Activated CD4-positive, CD25-positive, alpha-beta regulatory T cell (primary cell): Measurements from ENCODE around the gene KIAA1586.
"Not testable (repeated sequence)": the region's sequence is repeated elsewhere in the genome, so short reads cannot be mapped to it uniquely, and the experiment has no call there.

Experiments used
- DNase-seq, 4 experiments: peaks; one replicate each; lab custom pipeline; 2025; lab: John Stamatoyannopoulos, UW

Gene KIAA1586, protein sequence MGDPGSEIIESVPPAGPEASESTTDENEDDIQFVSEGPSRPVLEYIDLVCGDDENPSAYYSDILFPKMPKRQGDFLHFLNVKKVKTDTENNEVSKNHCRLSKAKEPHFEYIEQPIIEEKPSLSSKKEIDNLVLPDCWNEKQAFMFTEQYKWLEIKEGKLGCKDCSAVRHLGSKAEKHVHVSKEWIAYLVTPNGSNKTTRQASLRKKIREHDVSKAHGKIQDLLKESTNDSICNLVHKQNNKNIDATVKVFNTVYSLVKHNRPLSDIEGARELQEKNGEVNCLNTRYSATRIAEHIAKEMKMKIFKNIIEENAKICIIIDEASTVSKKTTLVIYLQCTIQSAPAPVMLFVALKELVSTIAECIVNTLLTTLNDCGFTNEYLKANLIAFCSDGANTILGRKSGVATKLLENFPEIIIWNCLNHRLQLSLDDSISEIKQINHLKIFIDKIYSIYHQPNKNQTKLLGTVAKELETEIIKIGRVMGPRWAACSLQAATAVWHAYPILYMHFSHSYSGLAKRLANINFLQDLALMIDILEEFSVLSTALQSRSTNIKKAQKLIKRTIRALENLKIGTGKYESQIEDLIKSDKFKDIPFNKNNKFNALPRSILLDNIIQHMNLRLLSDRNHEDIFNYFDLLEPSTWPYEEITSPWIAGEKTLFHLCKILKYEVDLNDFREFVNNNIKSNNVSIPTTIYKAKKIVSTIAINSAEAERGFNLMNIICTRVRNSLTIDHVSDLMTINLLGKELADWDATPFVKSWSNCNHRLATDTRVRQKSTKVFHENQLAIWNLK

DNA sequence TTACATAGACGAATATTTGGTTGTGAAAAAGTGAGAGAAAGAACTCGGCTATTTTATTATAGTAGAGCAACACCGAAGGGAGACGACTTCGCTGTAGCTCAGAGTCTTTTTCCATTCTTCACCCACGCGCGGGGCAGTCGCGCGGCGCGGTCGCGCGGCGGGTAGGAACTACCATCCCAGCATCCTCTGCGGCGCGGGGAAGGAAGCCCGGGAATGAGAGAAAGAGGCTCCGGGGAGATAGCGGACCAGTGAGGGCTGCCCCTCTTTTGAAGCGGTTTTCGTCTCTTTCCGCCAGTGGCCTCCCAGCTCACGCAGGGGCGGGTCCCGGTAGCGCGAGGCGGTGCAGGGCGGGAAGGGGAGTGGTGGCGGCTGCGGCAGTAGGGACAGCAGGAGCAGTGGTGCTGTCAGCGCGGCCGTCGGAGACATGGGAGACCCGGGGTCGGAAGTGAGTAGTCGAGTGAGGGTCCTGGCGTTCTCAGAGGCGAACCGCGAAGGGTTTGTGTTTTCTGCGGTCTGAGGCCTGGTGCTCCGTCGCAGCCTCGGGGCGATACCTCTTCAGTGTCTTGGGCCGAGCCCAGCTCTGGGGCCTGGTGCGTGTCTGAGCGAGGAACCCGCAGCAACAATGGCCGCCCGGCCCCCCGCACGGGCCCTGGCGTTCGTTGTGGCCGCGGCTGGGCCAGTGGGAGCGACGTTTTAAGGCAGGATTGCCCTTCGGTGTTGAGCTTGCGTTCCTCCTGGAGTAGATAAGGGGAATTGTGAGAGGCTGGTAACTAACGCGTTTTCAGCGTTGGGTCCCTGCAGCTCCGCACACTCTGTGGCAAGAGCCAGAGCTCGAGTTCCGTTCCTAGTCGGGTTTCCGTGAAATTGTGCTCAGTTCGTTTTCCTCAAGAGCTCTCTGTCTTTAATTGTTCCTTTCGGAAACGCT lies at the start of gene KIAA1586:
Gene KIAA1586 (plus strand): TSS at position 362 of the 925 bp plus-strand sequence. CDS start 63 bp downstream, at position 425.
- DNase-seq: peak; percentile 40 to 66 (median 50)

DNA sequence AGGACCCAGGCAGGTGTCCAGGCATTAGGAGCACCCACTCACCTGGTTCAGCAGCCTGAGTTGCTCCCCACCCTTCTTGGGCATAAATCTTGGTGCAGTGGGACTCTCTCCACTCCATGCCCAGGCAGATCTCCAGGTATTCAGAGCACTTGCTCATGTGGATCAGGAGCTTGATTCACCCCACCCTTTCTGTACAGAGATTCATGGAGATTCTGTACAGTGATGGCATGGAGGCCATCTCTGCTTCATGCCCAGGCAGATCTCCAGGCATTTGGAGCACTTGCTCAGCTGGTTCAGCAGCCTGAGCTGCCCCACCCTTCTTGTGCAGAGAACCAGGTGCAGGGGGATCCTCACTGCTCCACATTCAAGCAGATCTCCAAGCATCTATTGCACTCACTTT lies 47.4 kb upstream of the KIAA1586 start:
- no peak for DNase-seq

DNA sequence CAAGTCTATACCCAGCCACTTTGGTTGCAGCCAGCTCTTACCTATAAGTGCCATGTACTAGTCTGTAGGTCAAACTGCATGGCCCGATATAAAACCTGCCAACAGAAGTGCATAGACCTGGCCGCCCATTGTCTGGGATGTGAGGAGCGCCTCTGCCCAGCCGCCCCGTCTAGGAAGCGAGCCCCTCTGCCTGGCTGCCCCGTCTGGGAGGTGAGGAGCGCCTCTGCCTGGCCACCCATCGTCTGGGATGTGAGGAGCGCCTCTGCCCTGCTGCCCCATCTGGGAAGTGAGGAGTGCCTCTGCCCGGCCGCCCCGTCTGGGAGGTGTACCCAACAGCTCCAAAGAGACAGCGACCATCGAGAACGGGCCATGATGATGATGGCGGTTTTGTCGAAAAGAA lies 46.7 kb upstream of the KIAA1586 start:
- not testable (repeated sequence) for DNase-seq

DNA sequence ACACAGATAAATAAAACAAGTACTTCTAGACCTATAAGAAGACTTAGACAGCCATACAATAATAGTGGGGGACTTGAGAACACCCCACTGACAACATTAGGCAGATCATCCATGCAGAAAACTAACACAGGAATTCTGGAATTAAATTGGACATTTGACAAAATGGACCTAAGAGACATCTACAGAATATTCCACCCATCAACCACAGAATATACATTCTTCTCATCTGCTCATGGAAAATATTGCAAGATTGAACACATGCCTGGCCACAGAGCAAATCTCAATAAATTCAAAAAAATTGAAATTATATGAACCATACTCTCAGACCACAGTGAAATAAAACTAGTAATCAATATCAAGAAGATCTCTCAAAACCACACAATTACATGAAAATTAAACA lies 44.3 kb upstream of the KIAA1586 start:
- DNase-seq: no peak

DNA sequence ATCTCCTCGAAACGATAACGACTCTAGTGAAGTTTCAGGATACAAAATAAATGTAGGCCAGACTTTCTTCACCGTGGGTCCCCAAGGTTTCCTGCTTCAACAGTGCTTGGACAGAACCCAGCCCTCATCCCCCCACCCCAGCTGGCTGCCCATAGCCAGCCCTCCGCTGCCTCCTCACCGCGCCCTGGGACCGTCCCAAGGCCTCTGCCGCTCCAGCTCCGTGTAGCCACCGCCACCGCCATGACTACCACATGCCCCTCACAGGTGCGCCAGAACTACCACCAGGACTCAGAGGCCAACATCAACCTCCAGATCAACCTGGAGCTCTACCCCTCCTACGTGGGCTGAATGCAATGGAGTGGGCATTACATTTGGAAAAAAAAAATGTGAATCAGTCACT lies 42.2 kb upstream of the KIAA1586 start:
- no peak for DNase-seq

DNA sequence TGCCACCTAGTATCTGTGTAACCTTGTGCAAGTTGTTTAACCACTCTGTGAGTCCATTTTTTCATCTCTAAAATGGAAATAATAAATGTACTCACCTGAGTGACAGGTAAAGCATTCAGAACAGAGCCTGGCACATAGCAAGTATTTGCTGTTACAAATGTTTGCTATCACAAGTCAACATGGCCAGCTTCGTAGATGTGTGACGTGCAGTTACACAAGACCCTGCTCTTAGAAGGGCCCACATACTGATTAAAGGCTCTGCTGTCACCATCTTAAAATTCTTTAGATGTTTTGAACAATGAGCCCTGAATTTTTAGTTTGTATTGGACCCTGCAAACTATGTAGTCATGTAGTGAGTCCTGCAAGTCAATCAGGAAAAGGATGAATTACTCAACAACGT lies 40.4 kb upstream of the KIAA1586 start:
- DNase-seq: no peak

DNA sequence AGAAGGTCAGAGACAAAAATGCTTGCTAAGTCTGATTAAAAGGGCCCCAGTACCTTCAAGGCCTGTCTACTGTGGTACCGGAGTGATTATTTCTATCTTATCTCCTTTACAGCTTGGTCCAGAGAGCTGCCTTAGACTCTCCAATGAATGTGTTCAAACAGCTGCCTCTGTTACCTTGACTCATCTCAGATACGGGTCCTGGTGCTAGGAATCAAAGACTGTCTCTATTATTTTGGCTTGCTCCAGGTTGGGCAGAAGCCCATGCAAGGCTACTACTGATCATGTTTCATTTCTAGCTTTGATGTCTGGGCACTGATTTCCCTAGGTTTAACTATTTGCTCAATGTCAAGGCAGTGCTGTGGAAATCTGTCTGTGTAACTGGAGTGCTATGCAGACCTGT lies 38.4 kb upstream of the KIAA1586 start:
- not testable (repeated sequence) for DNase-seq

DNA sequence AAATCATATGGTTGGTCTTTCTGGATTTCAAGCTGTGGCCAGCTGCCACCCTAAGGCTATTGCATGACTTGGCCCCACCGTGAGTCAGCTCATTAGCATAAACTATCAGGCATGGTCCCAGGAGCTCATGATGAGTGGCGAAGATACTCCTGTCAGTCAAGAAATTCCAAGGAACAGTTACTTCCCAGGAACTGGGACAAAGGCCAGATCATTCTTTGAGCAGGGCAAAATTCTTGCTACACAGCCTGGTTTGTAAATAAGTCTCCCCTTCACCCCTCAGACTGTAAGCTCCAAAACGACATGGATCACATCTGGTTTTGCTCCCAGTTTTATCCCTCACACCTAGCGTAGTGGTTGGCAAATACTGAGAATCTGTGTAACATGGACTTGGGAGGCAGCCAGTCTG lies 33.0 kb upstream of the KIAA1586 start:
- DNase-seq: no peak

DNA sequence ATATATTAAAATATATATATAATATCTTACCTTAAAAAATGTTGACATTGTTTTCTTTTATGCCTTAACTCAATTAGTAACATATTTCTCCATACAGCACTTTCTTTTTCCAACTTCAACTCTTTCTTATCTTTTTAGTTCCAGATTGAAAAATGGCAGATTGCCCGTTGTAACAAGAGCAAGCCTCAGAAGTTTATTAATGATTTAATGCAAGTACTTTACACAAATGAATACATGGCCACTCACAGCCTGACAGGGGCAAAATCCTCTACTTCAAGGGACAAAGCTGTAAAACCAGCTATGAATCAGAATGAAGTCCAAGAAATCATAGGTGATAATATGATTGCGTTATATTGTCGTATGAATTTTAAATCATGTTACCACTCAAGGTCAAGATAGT lies 29.4 kb upstream of the KIAA1586 start:
- no peak for DNase-seq

DNA sequence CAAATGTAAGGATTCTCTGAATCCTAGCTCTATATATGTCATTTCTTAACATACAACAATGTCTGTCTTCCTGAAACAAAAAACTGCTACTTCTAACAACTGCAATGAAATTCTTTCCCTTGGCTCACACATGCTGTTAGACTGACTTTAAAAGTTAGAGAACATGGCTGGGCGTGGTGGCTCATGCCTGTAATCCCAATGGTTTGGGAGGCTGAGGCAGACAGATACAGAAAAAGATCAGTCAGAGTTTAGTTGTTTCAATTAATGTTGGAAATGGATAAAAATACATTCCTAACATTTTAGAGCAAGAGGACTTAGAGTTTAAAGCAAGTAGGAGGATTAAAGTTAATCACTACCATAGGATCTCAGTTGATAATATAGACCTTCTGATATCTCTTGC lies 28.7 kb upstream of the KIAA1586 start:
- no peak for DNase-seq

DNA sequence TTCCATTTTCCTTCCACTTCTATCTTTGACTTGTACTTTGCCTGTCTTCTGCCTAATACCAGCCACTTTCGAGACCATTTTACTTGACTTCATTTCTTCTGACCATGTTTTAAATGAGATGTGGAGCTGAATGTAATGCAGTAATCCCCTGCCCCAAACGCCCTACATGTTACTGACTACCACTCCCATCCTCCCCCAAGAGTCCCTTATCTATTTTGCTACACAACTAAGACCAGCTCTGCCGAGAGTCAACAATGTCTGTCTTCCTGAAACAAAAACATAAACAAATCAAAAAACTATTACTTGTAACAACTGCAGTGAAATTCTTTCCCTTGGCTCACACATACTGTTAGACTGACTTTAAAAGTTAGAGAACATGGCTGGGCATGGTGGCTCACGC lies 27.1 kb upstream of the KIAA1586 start:
- no peak for DNase-seq

DNA sequence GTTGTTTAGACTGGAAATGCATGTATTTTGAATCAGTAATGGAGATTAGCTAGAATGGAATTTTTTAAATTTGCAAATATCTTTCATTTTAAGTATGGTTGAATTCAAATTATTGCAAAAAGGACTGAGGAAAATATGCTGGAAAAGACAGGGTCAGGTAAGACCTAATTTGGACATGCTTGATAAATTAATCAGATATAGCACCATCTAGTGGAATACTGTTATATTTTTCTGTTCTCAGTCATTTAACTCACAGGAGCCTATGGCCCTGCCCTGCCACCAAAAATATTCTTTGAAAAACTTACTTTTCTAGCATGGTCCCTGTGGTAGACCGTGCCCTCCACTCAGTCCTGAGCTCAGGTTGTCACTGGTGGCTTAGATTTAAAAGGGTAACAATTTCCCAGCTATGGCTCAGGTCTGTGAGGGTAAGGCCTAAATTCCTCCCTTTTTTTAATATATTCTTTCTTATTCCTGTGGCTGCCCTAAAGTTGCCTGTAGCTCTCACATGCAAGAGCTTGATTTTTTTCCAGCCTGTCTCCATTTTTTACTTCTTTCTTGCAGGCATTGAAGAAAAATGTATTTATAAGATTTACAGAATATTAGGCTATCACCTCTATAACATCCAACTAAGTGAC lies 25.3 kb upstream of the KIAA1586 start:
- no peak for DNase-seq

DNA sequence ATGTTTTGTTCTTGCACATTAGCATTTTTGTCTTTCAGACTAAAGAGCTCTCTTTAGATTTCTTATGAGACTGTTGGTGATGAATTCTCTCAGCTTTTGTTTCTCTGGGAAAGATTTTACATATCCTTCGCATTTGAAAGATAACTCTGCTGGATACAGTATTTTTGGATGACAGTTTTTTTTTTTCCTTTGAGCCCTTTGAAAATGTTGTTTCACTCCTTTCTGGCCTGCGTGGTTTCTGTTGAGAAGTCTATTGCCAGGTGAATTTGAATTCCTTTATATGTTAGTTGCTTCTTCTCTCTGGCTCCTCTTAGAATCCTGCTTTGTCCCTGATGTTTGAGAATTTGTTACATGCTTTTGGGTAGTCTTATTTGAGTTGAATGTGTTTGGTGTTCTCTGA lies 22.2 kb upstream of the KIAA1586 start:
- DNase-seq: no peak

DNA sequence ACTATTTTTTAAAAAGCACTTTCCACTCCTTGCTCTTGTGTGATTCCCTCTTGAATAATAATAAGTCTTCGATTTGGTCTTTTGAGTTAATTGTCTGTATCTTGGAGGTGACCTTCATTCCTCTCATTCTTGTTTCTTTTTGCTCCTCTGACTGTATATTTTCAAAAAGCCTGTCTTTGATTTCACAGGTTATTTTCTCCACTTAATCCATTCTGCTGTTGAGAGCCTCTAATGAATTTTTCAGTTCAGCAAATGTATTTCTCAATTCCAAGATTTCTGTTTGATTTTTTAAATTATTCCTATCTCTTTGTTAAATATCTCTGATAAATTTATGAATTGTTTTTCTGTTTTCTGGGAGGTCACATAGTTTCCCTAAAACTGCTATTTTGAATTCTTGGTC lies 21.7 kb upstream of the KIAA1586 start:
- DNase-seq: no peak

DNA sequence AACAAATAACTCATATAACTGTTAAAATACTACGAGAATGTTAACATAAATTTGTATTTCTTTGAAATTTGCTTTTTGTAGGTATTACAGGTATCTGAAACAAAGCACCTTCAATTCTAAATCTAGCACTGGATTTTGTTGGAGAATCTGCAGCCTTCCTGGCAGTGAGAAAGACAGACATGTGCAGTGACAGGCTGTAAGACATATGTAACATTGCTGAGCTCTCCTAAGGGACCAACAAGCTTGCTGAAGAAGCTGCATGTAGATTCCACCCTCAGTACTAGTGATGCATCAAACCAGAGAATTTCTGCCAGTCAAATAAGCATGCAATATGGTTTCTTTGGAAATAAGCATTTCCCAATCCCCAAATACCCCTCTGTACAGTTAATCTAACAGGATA lies 20.5 kb upstream of the KIAA1586 start:
- no peak for DNase-seq

DNA sequence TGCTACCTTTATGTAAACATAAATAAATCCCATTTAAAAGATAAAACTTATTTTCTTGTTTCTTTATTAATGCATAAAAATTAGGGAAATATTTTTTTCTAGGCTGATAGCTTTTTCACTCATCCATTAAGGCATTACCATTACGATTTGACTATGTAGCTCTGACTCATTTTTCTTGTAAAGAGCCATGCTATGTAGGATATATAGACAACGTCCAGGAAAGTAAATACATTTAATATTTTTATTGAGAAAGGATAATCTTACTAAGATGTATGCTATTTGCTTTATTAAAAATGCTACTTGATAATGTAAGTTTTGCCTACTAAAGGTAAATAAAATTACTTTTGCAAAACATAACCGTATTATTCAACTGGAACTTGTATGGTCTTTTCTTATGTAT lies 19.2 kb upstream of the KIAA1586 start:
- no peak for DNase-seq

DNA sequence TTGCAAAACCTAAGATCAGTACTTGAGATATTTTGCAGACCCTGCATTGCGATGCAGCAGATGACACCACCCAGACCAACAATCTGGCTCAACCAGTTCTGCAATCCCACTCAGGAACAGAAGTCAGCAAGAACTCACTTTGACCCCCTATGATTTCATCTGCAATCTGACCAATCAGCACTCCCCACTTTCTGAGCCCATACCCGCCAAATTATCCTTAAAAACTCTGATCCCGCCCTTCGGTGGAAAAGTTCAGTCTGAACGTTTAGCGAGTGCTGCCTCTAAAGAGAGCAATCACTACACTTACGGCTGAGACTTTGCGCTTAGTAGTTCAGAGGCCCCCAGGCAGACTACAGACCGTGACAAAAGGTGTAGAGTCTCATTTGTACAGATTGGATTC lies 17.3 kb upstream of the KIAA1586 start:
- no peak for DNase-seq

DNA sequence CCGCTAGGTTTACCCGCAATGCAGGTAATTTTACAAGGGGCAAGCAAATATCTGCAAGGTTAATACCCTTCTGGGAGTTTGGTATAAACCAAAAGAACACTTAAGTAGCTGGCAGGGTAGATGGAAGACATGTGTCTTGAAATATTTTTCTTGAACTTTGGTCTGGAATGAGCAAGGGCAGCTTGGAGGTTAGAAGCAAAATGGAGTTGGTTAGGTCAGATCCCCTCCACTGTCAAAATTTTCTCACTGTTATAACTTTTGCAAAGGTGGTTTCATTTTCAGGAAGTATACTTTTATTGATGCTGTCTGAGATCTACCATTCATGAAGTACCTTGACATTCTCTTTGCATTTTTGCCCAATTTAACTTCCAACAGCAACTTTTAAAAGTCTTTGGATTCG lies 13.3 kb upstream of the KIAA1586 start:
- DNase-seq: no peak

DNA sequence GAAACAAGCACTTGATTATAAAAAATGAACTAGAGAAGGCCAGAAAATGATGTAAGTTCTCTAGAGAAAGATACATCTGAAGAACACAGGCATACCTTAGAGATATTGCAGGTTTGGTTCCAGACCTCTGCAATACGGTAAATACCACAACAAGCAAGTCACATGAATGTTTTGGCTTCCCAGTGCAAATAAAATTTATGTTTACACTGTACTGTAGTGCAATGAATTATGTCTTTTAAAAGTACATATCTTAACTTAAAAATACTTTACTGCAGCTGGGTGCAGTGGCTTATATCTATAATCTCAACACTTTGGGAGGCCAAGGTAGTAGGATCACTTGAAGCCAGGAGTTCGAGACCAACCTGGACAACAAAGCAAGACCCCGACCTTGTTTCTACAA lies 10.9 kb upstream of the KIAA1586 start:
- no peak for DNase-seq

DNA sequence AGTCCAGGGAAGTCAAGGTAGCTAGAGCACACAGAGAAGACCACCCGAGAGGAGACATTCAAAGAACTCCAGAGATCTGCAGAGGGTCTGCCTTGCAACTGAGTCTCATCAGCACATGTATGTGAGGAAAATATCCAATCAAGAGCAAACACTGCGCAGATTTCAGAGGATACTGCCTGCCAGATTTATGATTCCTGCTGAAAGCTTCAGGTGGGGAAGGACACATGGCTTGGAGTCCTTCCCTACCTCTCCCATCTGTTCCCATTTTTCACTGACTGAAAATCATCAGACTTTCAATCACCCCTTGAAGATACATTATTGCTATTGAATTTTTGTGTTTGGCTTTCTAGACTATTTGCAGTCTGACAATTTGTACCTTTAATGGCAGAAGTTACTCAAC lies 7.6 kb upstream of the KIAA1586 start:
- DNase-seq: no peak

DNA sequence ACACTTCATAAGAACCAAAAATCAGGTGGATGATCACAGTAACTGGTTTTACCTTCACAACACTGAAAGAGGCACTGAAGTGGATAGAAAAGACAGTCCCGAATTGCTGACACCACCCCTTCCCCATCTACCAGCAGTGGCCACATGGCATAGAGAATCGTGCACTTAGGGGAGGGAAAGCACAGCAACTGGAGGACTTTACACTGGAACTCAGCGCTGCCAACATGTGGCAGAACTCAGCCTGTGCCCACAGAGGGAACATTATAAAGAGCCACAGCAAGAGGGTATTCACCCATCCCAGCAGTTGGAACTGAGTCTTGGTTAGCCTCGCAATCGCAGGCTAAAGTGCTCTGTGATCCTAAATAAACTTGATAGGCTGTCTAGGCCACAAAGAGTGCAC lies 6.5 kb upstream of the KIAA1586 start:
- no peak for DNase-seq

DNA sequence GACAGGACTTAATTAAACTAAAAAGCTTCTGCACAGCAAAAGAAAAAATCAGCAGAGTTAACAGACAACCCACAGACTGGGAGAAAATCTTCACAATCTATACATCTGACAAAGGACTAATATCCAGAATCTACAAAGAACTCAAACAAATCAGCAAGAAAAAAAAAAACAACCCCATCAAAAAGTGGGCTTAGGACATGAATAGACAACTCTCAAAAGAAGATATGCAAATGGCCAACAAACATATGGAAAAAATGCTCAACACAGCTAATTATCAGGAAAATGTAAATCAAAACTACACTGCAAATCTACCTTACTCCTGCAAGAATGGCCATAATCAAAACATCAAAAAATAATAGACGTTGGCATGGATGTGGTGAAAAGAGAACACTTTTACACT lies 2.4 kb upstream of the KIAA1586 start:
- not testable (repeated sequence) for DNase-seq
